ENCODE measurements around the gene ZNF138.
A peak's percentile ranks its signal among the peaks of the same experiment; 100 is the strongest.

ZNF138 gene

DNA sequence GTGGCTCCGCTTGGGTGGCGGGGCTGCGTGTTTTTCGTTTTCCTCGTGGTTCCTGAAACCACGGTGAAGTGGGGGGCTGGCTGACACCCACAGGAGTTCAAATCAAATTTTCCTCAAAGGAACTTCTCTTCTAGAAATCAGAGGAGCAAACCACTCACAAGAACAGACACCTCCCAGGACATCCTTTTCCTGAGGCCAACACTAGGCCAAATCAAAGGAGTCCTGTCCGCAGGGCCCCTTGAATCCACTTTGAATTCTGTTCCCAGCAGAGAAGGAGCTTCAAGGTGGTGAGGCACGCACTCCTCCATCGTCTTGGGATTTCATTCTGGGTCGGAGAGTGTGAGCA is 78.9 kb downstream of the ZNF138 start:
- H3K4me1 ChIP-seq (ENCODE audit: insufficient read depth, low read length): no peaks in the 10 kb centered on the region

DNA sequence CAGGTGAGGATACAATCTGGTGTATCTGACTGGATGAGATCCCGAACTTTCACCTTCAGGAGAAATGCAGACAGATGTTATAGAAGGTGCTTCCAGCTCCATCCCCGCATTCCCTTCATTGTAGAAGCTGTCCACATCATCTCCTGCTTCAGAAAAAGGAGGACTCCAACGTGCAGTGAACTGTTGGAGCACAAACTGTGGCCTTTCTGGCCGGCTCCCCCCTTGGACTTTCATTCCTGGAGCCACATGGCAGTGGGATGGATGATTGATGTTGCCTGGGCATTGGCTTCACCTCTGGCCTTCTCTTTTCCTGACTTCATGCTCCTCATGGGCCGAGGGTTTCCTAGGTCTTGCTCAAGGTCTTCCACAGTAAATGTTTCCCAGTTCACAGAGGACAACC is 79.3 kb downstream of the ZNF138 start:
- Histone ChIP-seq H2AFZ (ENCODE audit: low read depth, low read length) (no peak overlapping the region), H3K27me3 (ENCODE audit: insufficient read depth, low read length) (no peaks in the 10 kb centered on the region), H3K9me3 (ENCODE audit: low read length) (peaks cover 29% of the 10 kb centered on the region), H3K4me3 (ENCODE audit: low read length) (no peak overlapping the region), H3K36me3 (ENCODE audit: insufficient read depth, low read length) (no peaks in the 10 kb centered on the region), H3K4me1 (ENCODE audit: insufficient read depth, low read length) (no peaks in the 10 kb centered on the region)

More for the DNA sequence above, 78.9 kb downstream of the ZNF138 start:
- H3K4me3 ChIP-seq (ENCODE audit: low read length): no peak overlapping the region
- H3K27me3 ChIP-seq (ENCODE audit: insufficient read depth, low read length): no peaks in the 10 kb centered on the region
- no peaks in the 10 kb centered on the region for H3K36me3 ChIP-seq (ENCODE audit: insufficient read depth, low read length)
- H3K9me3 ChIP-seq (ENCODE audit: low read length): peaks cover 31% of the 10 kb centered on the region
- no peak overlapping the region for H2AFZ ChIP-seq (ENCODE audit: low read depth, low read length)

DNA sequence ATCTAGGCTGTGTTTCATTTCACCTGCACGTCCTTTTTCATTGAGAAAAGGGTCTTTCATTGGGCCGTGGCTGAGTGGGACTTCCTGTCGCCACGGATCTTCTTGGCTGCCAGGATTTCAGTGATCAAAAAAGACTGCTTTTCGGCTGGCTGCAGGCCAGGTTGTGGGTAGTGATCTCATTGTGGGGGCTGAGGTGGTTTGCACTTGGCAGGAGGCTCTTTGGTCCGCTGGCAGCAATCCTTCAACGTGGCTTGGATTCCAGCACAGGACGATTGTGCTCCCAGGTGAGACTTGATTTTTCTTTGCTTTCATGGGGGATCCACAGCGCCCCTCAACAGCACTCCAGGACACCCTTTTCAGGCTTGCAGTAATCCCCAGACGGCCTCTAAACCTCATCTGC is 79.9 kb downstream of the ZNF138 start:
- H3K36me3 ChIP-seq (ENCODE audit: insufficient read depth, low read length): no peaks in the 10 kb centered on the region
- no peaks in the 10 kb centered on the region for H3K27me3 ChIP-seq (ENCODE audit: insufficient read depth, low read length)
- H3K4me3 ChIP-seq (ENCODE audit: low read length): no peak overlapping the region
- no peaks in the 10 kb centered on the region for H3K4me1 ChIP-seq (ENCODE audit: insufficient read depth, low read length)
- peaks cover 32% of the 10 kb centered on the region for H3K9me3 ChIP-seq (ENCODE audit: low read length)
- no peak overlapping the region for H2AFZ ChIP-seq (ENCODE audit: low read depth, low read length)

DNA sequence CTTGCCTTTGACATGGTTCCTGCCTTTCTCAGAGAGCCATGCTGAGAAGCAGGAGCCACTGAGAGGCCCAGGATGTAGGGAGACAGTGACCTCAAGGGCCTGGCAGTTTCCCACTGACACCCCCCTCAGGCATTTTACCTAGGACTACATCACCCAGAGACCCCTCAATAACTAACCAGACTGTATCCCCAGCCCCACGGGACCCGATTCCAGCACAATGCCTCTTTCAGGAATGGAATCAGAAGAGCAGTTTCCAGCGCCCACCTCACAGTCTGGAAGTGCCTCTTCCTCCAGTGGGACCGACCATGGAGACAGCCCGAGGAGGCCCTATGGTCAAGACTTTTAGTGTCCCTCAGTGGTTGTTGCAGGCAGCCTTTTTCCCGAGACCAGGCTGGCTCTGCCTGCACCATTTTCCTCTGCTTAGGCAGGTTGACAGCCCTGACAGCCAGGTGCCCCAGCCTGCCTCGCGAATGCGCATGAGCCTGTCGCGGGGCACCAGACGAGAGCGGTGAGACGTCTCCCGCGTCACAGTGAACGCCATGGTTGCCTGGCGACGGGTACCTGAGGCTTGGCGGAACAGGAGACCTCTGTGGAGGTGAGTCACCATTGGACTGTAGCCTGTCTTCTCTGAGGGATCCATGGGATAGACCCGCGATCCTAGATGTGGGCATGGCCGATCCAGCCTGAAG is 80.5 kb downstream of the ZNF138 start:
- no peak overlapping the region for H3K4me3 ChIP-seq (ENCODE audit: low read length)
- no peak overlapping the region for H2AFZ ChIP-seq (ENCODE audit: low read depth, low read length)
- no peaks in the 10 kb centered on the region for H3K27me3 ChIP-seq (ENCODE audit: insufficient read depth, low read length)
- no peaks in the 10 kb centered on the region for H3K36me3 ChIP-seq (ENCODE audit: insufficient read depth, low read length)
- no peaks in the 10 kb centered on the region for H3K4me1 ChIP-seq (ENCODE audit: insufficient read depth, low read length)
- peaks cover 32% of the 10 kb centered on the region for H3K9me3 ChIP-seq (ENCODE audit: low read length)

DNA sequence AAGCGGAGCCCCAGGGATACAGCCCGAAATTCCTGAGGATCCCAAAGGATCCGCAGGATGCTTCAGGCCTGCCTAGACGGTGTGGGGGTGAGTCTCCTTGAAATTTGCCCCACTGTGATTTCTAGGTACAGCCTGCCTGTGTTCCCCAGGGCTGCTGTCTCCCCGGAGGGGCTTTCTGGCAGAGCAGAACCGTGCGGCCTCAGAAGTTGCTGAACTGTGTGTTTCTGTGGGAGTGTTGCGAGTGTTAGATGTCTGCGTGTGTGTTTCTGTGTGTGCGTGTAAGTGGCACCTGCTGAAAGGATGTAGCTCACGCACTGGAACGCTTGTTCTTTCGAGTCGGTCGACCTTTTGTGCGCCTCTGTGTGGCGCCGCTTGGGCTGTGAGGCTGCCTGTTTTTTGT is 81.0 kb downstream of the ZNF138 start:
- H3K4me1 ChIP-seq (ENCODE audit: insufficient read depth, low read length): no peaks in the 10 kb centered on the region
- H2AFZ ChIP-seq (ENCODE audit: low read depth, low read length): no peak overlapping the region
- H3K36me3 ChIP-seq (ENCODE audit: insufficient read depth, low read length): no peaks in the 10 kb centered on the region
- peaks cover 34% of the 10 kb centered on the region for H3K9me3 ChIP-seq (ENCODE audit: low read length)
- no peaks in the 10 kb centered on the region for H3K27me3 ChIP-seq (ENCODE audit: insufficient read depth, low read length)
- H3K4me3 ChIP-seq (ENCODE audit: low read length): no peak overlapping the region

DNA sequence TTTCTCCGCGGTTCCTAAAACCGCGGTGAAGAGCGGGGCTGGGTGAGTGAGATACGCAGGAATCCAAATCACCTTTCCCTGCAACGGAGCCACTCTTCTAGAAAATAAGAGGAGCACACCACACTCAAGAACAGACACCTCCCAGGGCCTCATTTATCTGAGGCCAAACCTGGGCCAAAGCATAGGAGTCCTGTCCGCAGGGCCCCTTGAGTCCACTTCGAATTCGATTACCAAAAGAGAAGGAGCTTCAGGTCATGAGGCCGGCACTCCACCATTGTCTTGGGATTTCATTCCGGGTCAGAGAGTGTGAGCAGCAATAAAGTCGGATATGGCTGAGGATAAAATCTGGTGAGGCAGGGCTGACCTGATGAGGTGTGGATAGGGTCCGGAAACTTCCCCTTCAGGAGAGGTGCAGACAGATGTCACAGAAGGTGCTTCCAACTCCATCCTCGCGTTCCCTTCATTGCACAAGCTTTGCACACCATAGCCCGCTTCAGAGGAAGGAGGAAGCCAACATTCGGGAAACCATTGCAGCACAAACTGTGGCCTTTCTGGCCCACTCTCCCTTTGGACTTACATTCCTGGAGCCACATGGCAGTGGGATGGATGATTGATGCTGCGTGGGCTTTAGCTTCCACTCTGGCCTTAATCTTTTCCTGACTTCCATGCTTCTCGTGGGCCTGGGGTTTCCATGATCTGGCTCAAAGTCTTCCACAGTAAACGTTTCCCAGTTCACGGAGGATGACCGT is 81.6 kb downstream of the ZNF138 start:
- H3K27me3 ChIP-seq (ENCODE audit: insufficient read depth, low read length): no peaks in the 10 kb centered on the region
- no peak overlapping the region for H3K4me3 ChIP-seq (ENCODE audit: low read length)
- H3K36me3 ChIP-seq (ENCODE audit: insufficient read depth, low read length): no peaks in the 10 kb centered on the region
- no peaks in the 10 kb centered on the region for H3K4me1 ChIP-seq (ENCODE audit: insufficient read depth, low read length)
- H2AFZ ChIP-seq (ENCODE audit: low read depth, low read length): no peak overlapping the region
- peaks cover 32% of the 10 kb centered on the region for H3K9me3 ChIP-seq (ENCODE audit: low read length)

DNA sequence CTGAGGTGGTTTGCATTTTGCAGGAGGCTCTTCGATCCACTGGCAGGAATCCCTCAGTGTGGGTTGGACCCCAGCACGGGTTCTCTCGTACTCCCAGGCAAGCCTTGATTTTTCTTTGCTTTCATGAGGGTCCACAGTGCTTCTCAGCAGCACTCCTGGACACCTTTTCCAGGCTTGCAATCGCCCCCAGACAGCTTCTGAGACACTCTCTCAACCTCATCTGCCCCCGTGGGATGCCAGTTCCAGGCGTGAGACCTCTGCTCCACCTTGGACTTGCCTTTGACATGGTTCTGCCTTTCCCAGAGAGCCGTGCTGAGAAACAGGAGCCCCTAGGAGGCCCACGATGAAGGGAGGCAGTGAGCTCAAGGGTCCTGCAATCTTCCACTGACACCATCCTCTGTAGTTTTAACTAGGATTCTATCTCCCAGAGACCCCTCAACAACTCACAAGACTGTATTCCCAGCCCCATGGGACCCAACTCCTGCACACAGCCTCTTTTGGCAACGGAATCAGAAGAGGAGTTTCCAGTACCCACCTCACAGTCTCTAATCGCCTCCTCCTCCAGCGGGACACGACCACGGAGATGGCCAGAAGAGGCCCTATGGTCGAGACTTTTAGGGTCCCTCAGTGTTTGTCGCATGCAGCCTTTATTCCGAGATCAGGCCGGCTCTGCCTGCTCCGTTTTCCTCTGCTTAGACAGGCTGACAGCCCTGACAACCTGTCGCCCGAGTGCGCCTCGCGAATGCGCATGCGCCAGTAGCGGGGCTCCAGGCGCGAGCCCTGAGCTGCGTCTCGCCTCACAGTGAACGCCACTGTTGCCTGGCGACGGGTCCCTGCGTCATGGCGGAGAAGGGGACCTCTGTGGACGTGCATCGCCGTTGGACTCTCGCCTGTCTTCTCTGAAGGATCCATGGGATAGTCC is 82.8 kb downstream of the ZNF138 start:
- Histone ChIP-seq H3K36me3 (ENCODE audit: insufficient read depth, low read length) (no peaks in the 10 kb centered on the region), H3K4me3 (ENCODE audit: low read length) (peak overlapping the region; percentile 44), H3K27me3 (ENCODE audit: insufficient read depth, low read length) (no peaks in the 10 kb centered on the region), H2AFZ (ENCODE audit: low read depth, low read length) (peak overlapping the region; percentile 56), H3K9me3 (ENCODE audit: low read length) (peaks cover 32% of the 10 kb centered on the region), H3K4me1 (ENCODE audit: insufficient read depth, low read length) (no peaks in the 10 kb centered on the region)

DNA sequence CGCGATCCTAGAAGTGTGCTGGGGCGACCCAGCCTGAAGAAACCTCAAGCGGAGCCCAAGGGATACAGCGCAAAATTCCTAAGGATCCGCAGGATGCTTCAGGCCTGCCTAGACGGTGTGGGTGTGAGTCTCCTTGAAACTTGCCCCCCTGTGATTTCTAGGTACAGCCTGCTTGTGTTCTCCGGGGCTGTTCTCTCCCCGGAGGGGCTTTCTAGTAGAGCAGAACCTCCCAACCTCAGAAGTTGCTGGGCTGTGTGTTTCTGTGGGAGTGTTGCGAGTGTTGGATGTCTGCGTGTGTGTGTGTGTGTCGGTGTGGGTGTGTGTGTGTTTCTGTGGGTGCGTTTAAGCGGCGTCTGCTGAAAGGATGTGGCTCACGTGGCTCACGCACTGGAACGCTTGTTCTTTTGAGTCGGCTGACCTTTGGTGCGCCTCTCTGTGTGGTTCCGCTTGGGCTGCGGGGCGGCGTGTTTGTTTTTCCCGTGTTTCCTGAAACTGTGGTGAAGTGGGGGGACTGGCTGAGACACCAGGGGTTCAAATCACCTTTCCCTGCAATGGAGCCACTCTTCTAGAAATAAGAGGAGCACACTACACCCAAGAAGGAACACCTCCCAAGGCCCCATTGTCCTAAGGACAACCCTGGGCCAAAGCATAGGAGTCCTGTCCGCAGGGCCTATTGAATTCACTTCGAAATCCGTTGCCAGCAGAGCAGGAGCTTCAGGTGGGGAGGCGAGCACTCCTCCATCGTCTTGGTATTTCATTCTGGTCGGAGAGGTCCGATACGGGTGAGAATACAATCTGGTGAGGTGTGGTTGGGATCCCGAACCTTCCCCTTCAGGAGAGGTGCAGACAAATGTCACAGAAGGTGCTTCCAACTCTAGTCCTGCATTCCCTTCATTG is 83.7 kb downstream of the ZNF138 start:
- H3K4me3 ChIP-seq (ENCODE audit: low read length): peak overlapping the region; percentile 44
- H3K27me3 ChIP-seq (ENCODE audit: insufficient read depth, low read length): no peaks in the 10 kb centered on the region
- H3K9me3 ChIP-seq (ENCODE audit: low read length): peaks cover 34% of the 10 kb centered on the region
- H2AFZ ChIP-seq (ENCODE audit: low read depth, low read length): peak overlapping the region; percentile 56
- H3K4me1 ChIP-seq (ENCODE audit: insufficient read depth, low read length): no peaks in the 10 kb centered on the region
- no peaks in the 10 kb centered on the region for H3K36me3 ChIP-seq (ENCODE audit: insufficient read depth, low read length)

DNA sequence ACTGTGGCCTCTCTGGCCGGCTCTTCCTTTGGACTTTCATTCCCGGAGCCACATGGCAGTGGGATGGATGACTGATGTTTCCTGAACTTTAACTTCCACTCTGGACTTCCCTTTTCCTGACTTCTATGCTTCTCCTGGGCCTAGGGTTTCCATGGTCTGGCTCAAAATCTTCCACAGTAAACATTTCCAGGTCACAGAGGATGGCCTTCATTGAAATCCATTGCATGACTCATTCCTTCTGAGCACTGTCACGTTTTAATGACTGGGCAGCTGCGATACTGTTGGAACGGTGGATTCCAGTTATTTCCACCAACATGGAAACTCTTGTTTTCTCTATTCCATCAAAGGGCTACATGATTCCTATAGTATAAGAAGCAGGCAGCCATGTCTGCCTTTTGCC is 84.5 kb downstream of the ZNF138 start:
- Histone ChIP-seq H3K27me3 (ENCODE audit: insufficient read depth, low read length) (no peaks in the 10 kb centered on the region), H3K4me3 (ENCODE audit: low read length) (no peak overlapping the region), H3K9me3 (ENCODE audit: low read length) (peaks cover 33% of the 10 kb centered on the region), H3K4me1 (ENCODE audit: insufficient read depth, low read length) (no peaks in the 10 kb centered on the region), H2AFZ (ENCODE audit: low read depth, low read length) (no peak overlapping the region), H3K36me3 (ENCODE audit: insufficient read depth, low read length) (no peaks in the 10 kb centered on the region)

DNA sequence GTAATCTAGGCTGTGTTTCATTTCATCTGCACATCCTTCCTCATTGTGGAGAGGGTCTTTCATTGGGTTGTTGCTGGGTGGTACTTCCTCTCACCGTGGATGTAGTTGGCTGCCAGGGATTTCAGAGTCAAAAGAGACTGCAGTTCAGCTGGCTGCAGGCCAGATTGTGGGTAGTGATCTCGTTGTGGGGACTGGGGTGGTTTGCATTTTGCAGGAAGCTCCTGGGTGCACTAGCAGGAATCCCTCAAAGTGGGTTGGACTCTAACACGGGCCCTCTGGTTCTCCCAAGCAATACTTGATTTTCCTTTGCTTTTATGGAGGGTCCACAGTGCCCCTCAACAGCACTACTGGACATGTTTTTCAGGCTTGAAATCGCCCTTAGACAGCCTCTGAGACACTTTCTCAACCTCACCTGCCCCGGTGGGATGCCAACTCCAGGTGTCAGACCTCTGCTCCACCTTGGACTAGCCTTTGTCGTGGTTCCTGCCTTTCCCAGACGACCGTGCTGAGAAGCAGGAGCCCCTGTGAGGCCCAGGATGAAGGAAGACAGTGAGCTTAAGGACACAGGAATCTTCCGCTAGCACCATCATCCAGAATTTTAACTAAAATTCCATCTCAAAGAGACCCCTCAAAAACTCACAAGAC is 85.0 kb downstream of the ZNF138 start:
- H3K27me3 ChIP-seq (ENCODE audit: insufficient read depth, low read length): no peaks in the 10 kb centered on the region
- peaks cover 34% of the 10 kb centered on the region for H3K9me3 ChIP-seq (ENCODE audit: low read length)
- no peak overlapping the region for H3K4me3 ChIP-seq (ENCODE audit: low read length)
- no peak overlapping the region for H2AFZ ChIP-seq (ENCODE audit: low read depth, low read length)
- no peaks in the 10 kb centered on the region for H3K36me3 ChIP-seq (ENCODE audit: insufficient read depth, low read length)
- no peaks in the 10 kb centered on the region for H3K4me1 ChIP-seq (ENCODE audit: insufficient read depth, low read length)

DNA sequence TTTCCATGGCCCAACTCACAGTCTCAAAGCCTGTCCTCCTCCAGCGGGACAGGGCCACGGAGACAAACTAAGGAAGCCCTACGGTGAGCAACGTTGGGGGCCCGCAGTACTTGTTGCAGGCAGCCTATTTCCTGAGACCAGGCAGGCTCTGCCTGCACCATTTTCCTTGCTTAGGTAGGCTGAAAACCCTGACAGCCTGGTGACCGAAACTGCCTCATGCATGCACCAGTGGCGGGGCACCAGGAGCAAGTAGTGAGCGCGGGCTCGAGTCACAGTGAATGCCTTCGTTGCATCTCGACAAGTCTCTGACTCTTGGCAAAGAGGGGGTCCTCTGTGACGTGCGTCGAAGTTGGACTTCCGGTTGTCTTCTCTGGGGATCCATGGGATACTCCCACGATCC is 85.6 kb downstream of the ZNF138 start:
- Histone ChIP-seq H3K9me3 (ENCODE audit: low read length) (peaks cover 34% of the 10 kb centered on the region), H3K4me1 (ENCODE audit: insufficient read depth, low read length) (no peaks in the 10 kb centered on the region), H2AFZ (ENCODE audit: low read depth, low read length) (no peak overlapping the region), H3K27me3 (ENCODE audit: insufficient read depth, low read length) (no peaks in the 10 kb centered on the region), H3K36me3 (ENCODE audit: insufficient read depth, low read length) (no peaks in the 10 kb centered on the region), H3K4me3 (ENCODE audit: low read length) (no peak overlapping the region)

Measured in neuron (in vitro differentiated cells).